ENCODE data around the gene MRGPRF. TPM values are rescaled to one million over a fixed set of nuclear protein-coding genes. Genes with fewer than 3 reads are reported as not detected.

MRGPRF gene
- total RNA-seq, 1 experiment from 2014 or later = 0.76 TPM

- no peak overlapping the region for H2AFZ ChIP-seq (ENCODE audit: low read depth, low read length, poor library complexity, severe bottlenecking)
- H3K9me3 ChIP-seq (ENCODE audit: control insufficient read depth in 1 of 2, insufficient read depth in 1 of 2, low read depth in 1 of 2, low read length in 2 of 2) = no peaks in the 10 kb centered on the region
- no peak overlapping the region for H3K9ac ChIP-seq (ENCODE audit: low read length)
- ChIA-PET RAD21 (ENCODE audit: low non-redundant PET in 1 of 2, low total read pairs in 2 of 2, uncharacterized antibody in 2 of 2, unreplicated experiment in 2 of 2) (no interaction called here), POLR2A (no interaction called here), CTCF (no interaction called here)
- H3K79me2 ChIP-seq (ENCODE audit: insufficient read depth, low read length) = no peaks in the 10 kb centered on the region
- H3K4me1 ChIP-seq (ENCODE audit: control insufficient read depth in 1 of 2, insufficient read depth in 2 of 2, low read length in 2 of 2) = no peaks in the 10 kb centered on the region
- DNase-seq (ENCODE audit: low read depth, low spot score) (no peak), ATAC-seq (no peak)
- H3K4me3 ChIP-seq (replicated peaks in 1 of 2; ENCODE audit: low read depth in 1 of 2, low read length in 2 of 2) = no peak overlapping the region
- H3K9me2 ChIP-seq (ENCODE audit: insufficient read depth) = no peaks in the 10 kb centered on the region
- no peak overlapping the region for H3K4me2 ChIP-seq (ENCODE audit: low read length)
- H4K20me1 ChIP-seq (ENCODE audit: insufficient read depth) = no peaks in the 10 kb centered on the region
- BruUV-seq (replicated peaks) = no TSS peak
- no peaks in the 10 kb centered on the region; a peak in 1 of 4 replicates for H3K36me3 ChIP-seq (ENCODE audit: control insufficient read depth in 1 of 2, insufficient read depth in 2 of 2, low read length in 2 of 2)
- no peak overlapping the region for H3K27ac ChIP-seq (ENCODE audit: low read depth, low read length)
- intact Hi-C loops (cut with micrococcal nuclease) = no loop called here
- H3K27me3 ChIP-seq (ENCODE audit: insufficient read depth, low read length) = no peaks in the 10 kb centered on the region
- TF ChIP-seq SRF (IDR thresholded peaks at IDR 0.05; ENCODE audit: low read depth) (no peak), CBX3 (IDR thresholded peaks at IDR 0.05; ENCODE audit: low read depth) (no peak)
Measured at GRCh38 chr11:69060806-69061712, 48.0 kb upstream of the MRGPRF start.

- Histone ChIP-seq H3K4me3 (replicated peaks in 1 of 2; ENCODE audit: low read depth in 1 of 2, low read length in 2 of 2) (no peak overlapping the region), H3K79me2 (ENCODE audit: insufficient read depth, low read length) (no peaks in the 10 kb centered on the region), H4K20me1 (ENCODE audit: insufficient read depth) (no peaks in the 10 kb centered on the region), H3K27me3 (ENCODE audit: insufficient read depth, low read length) (no peaks in the 10 kb centered on the region), H3K9me3 (ENCODE audit: control insufficient read depth in 1 of 2, insufficient read depth in 1 of 2, low read depth in 1 of 2, low read length in 2 of 2) (no peaks in the 10 kb centered on the region), H3K27ac (ENCODE audit: low read depth, low read length) (no peak overlapping the region), H3K4me1 (ENCODE audit: control insufficient read depth in 1 of 2, insufficient read depth in 2 of 2, low read length in 2 of 2) (no peaks in the 10 kb centered on the region), H3K9me2 (ENCODE audit: insufficient read depth) (no peaks in the 10 kb centered on the region), H2AFZ (ENCODE audit: low read depth, low read length, poor library complexity, severe bottlenecking) (no peak overlapping the region), H3K9ac (ENCODE audit: low read length) (no peak overlapping the region), H3K4me2 (ENCODE audit: low read length) (no peak overlapping the region), H3K36me3 (ENCODE audit: control insufficient read depth in 1 of 2, insufficient read depth in 2 of 2, low read length in 2 of 2) (no peaks in the 10 kb centered on the region; a peak in 1 of 4 replicates)
- BruUV-seq (replicated peaks) = no TSS peak
- POLR2A ChIA-PET = no interaction called here
- ATAC-seq (no peak), DNase-seq (ENCODE audit: low read depth, low spot score) (no peak)
- RAD21 ChIA-PET (ENCODE audit: low non-redundant PET in 1 of 2, low total read pairs in 2 of 2, uncharacterized antibody in 2 of 2, unreplicated experiment in 2 of 2) = no interaction called here
- CTCF ChIA-PET = no interaction called here
- intact Hi-C loops (cut with micrococcal nuclease) = no loop called here
- TF ChIP-seq ZNF274 (IDR thresholded peaks at IDR 0.05; ENCODE audit: low read depth, low read length) (no peak), EZH2phosphoT487 (IDR thresholded peaks at IDR 0.05; ENCODE audit: borderline replicate concordance) (no peak), ZBTB33 (IDR thresholded peaks at IDR 0.05; ENCODE audit: extremely low read depth, insufficient replicate concordance, low read length) (no peak), POLR2A (IDR thresholded peaks at IDR 0.05; ENCODE audit: borderline replicate concordance, extremely low read depth, insufficient read depth, insufficient read length) (no peak), EGR1 (IDR thresholded peaks at IDR 0.05; ENCODE audit: low read depth) (no peak), ZFX (IDR thresholded peaks at IDR 0.05) (no peak), MAX (IDR thresholded peaks at IDR 0.05) (no peak), TCF7L2 (IDR thresholded peaks at IDR 0.05; ENCODE audit: borderline replicate concordance, extremely low read depth, insufficient read depth, insufficient read length) (no peak), SRF (IDR thresholded peaks at IDR 0.05; ENCODE audit: low read depth) (no peak), SIN3A (IDR thresholded peaks at IDR 0.05; ENCODE audit: low read depth) (no peak), JUND (IDR thresholded peaks at IDR 0.05) (no peak), ELF1 (IDR thresholded peaks at IDR 0.05; ENCODE audit: borderline replicate concordance, low read depth) (no peak), SP1 (IDR thresholded peaks at IDR 0.05; ENCODE audit: low read depth) (no peak), RAD21 (IDR thresholded peaks at IDR 0.05; ENCODE audit: low read depth) (no peak), POLR2AphosphoS5 (IDR thresholded peaks at IDR 0.05; ENCODE audit: low read depth, low read length) (no peak)
- TF ChIP-seq, protein P1, sequence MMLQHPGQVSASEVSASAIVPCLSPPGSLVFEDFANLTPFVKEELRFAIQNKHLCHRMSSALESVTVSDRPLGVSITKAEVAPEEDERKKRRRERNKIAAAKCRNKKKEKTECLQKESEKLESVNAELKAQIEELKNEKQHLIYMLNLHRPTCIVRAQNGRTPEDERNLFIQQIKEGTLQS (IDR thresholded peaks at IDR 0.05) = no peak
Measured at GRCh38 chr11:69059985-69060384, 46.9 kb upstream of the MRGPRF start.
